Activated naive CD8-positive, alpha-beta T cell treated with anti-CD3 and anti-CD28 coated beads, Interleukin-2, amount 50 U/mL, for 24 hours (primary cell): Measurements from ENCODE around the gene F7.

Source experiments
- ATAC-seq: fragments of 150-1000 bp; cut with Tn5 transposase; one replicate; pipeline ENCODE4 v1.10.0; 2021
- DNase-seq: peaks from one replicate; pipeline ENCODE4 v3.0.0; 2021
- H3K27ac Mint-ChIP-seq: one replicate; pipeline ENCODE4 v1.8.0; 2021; ENCODE audit warnings: mild to moderate bottlenecking, mixed read lengths
- H3K27me3 Mint-ChIP-seq: one replicate; pipeline ENCODE4 v1.8.0; 2021; ENCODE audit warnings: mixed read lengths
- H3K36me3 Mint-ChIP-seq: one replicate; pipeline ENCODE4 v1.8.0; 2021; ENCODE audit warnings: low read depth, mixed read lengths
- H3K4me1 Mint-ChIP-seq: one replicate; pipeline ENCODE4 v1.8.0; 2021; ENCODE audit warnings: mixed read lengths
- H3K4me3 Mint-ChIP-seq: one replicate; pipeline ENCODE4 v1.8.0; 2021; ENCODE audit warnings: mild to moderate bottlenecking, moderate library complexity, mixed read lengths
- H3K9me3 Mint-ChIP-seq: one replicate; pipeline ENCODE4 v1.8.0; 2021; ENCODE audit warnings: mixed read lengths

Gene F7

GRCh38 chr13:113065406-113066141 is 40.0 kb upstream of the F7 start:
- Mint-ChIP-seq H3K4me1 (no peaks in the 10 kb centered on the region), H3K36me3 (peaks cover 3% of the 10 kb centered on the region), H3K4me3 (no peak overlapping the region), H3K27me3 (no peaks in the 10 kb centered on the region), H3K27ac (no peak overlapping the region), H3K9me3 (no peaks in the 10 kb centered on the region)
- ATAC-seq (no peak), DNase-seq (no peak)

DNA sequence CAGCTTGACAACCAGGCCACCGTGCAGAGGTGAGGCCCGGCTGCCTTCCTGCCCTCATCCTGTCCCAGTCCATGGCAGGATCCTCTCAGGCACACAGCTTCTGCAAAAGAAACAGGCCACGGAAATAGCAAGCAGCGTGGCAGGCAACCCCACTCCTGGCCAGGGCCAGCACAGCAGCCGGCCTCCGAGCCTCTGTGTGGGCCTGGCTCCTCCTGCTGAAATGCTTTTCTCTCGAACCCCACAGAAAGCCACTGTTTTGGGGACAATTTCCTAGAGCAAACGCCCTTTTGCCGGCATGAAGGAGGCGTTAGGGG is 39.5 kb upstream of the F7 start:
- H3K36me3 Mint-ChIP-seq = peaks cover 8% of the 10 kb centered on the region
- H3K9me3 Mint-ChIP-seq = no peaks in the 10 kb centered on the region
- no peak overlapping the region for H3K27ac Mint-ChIP-seq
- DNase-seq (no peak), ATAC-seq (no peak)
- H3K4me3 Mint-ChIP-seq = no peak overlapping the region
- no peaks in the 10 kb centered on the region for H3K27me3 Mint-ChIP-seq
- no peaks in the 10 kb centered on the region for H3K4me1 Mint-ChIP-seq

GRCh38 chr13:113066746-113067145 is 38.8 kb upstream of the F7 start:
- H3K27ac Mint-ChIP-seq = no peak overlapping the region
- no peaks in the 10 kb centered on the region for H3K27me3 Mint-ChIP-seq
- no peak overlapping the region for H3K4me3 Mint-ChIP-seq
- peaks cover 15% of the 10 kb centered on the region for H3K36me3 Mint-ChIP-seq
- no peaks in the 10 kb centered on the region for H3K4me1 Mint-ChIP-seq
- H3K9me3 Mint-ChIP-seq = no peaks in the 10 kb centered on the region
- no peak for DNase-seq
- no peak for ATAC-seq

DNA sequence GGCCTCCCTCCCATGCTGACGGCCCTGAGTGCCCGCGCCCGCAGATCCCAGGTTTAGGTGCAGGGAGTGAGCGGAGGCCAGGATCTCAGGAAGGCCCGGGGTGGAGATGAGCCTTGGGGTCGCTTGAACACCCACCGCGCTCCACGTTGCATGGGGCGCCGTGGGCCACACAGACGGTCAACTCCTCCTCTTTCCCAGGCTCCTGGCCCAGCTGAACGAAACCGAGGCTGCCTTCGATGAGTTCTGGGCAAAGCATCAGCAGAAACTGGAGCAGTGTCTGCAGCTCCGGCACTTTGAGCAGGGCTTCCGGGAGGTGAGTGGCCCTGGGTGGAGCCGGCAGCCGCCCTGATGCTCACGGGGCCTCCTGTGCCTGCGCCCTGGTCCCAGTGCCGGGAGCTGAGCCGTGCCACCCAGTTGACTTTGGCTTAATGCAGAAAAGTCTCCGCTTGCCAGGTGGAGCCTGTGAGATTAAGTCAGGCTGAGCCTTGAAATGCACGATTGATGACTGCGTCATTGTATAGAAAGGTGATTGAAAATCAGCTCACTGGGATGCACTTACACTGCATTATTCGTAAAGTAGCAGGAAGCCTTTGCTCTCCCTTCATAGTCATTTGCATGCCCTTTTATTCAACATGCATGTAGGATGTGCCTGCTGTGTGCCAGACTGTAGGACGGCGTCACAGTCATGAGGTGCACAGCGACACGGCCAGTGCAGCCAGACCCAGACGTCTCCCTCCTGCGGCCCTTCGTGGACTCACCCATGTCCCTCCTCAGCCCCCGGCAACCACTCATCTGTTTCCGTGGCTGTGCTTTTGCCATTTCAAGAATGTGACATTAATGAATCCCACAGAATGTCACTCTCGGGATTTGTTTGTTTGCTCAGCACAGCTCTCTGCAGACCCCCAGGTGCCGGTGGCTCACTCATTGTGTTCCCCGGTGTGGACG is 35.5 kb upstream of the F7 start:
- H3K4me1 Mint-ChIP-seq = no peaks in the 10 kb centered on the region
- no peak overlapping the region for H3K4me3 Mint-ChIP-seq
- no peak for ATAC-seq
- H3K36me3 Mint-ChIP-seq = peaks cover 20% of the 10 kb centered on the region
- H3K27me3 Mint-ChIP-seq = no peaks in the 10 kb centered on the region
- H3K9me3 Mint-ChIP-seq = no peaks in the 10 kb centered on the region
- no peak for DNase-seq
- no peak overlapping the region for H3K27ac Mint-ChIP-seq

GRCh38 chr13:113070855-113071254 is 34.7 kb upstream of the F7 start:
- DNase-seq = no peak
- Mint-ChIP-seq H3K27me3 (no peaks in the 10 kb centered on the region), H3K36me3 (peaks cover 20% of the 10 kb centered on the region), H3K4me3 (no peak overlapping the region), H3K9me3 (no peaks in the 10 kb centered on the region), H3K27ac (no peak overlapping the region), H3K4me1 (no peaks in the 10 kb centered on the region)
- ATAC-seq = no peak

DNA sequence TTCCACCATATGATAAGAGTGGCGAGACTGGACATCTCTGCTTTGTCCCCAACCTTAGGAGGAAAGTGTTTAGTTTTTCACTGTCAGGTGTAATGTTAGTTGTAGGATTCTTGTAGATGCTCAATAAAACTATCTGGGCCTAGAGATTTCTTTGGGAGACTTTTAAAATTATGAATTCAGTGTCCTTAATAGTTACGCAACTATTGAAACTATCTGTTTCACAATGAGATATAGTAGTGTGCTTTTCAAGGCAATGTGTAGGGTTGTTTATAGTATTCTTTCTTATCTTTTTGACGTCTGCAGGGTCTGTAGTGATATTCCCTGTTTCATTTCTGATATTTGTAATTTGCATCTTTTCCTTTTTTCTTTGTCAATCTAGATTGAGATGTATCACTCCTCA is 33.2 kb upstream of the F7 start:
- Mint-ChIP-seq H3K27ac (no peak overlapping the region), H3K4me3 (no peak overlapping the region), H3K27me3 (no peaks in the 10 kb centered on the region), H3K9me3 (no peaks in the 10 kb centered on the region), H3K36me3 (peaks cover 20% of the 10 kb centered on the region), H3K4me1 (no peaks in the 10 kb centered on the region)
- no peak for ATAC-seq
- no peak for DNase-seq

DNA sequence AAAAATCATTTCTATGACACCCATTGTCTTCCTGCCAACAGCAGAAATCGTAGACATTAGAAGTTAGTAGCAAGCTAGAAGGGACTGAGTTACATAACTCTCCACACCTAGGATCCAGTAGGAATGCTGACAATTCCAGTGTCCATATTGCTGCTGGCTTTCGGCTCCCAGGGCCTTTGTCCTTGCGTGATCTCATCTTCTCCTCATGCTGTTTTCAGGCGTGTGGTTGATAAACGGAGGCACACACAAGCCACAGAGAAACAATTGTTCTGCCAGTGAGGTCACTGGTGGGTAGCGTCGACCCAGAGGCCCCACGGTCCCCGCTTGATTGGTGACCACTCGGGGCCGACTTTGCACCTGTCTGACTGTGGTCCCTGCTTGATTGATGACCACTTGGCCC is 31.6 kb upstream of the F7 start:
- no peak for ATAC-seq
- Mint-ChIP-seq H3K27me3 (no peaks in the 10 kb centered on the region), H3K4me3 (no peak overlapping the region), H3K27ac (no peak overlapping the region), H3K36me3 (peaks cover 20% of the 10 kb centered on the region), H3K9me3 (no peaks in the 10 kb centered on the region), H3K4me1 (no peaks in the 10 kb centered on the region)
- DNase-seq = no peak

DNA sequence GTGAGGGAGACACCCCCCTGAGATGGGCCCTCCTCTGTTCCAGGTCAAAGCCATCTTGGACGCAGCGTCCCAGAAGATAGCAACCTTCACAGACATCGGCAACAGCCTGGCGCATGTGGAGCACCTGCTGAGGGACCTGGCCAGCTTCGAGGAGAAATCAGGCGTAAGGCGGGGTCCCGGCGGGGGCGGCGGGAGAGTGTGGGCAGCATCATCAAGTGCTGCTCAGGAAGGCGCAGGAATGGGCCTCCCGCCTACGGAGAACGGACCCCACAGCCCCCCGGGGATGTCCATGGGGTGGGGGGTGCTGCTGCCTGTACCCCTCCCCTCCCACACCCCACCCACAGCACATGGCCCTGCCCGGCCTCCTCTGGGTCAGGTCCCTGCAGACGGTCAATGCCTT is 31.2 kb upstream of the F7 start:
- Mint-ChIP-seq H3K27me3 (no peaks in the 10 kb centered on the region), H3K36me3 (peaks cover 20% of the 10 kb centered on the region), H3K4me3 (no peak overlapping the region), H3K27ac (no peak overlapping the region), H3K9me3 (no peaks in the 10 kb centered on the region), H3K4me1 (no peaks in the 10 kb centered on the region)
- DNase-seq = no peak
- no peak for ATAC-seq

DNA sequence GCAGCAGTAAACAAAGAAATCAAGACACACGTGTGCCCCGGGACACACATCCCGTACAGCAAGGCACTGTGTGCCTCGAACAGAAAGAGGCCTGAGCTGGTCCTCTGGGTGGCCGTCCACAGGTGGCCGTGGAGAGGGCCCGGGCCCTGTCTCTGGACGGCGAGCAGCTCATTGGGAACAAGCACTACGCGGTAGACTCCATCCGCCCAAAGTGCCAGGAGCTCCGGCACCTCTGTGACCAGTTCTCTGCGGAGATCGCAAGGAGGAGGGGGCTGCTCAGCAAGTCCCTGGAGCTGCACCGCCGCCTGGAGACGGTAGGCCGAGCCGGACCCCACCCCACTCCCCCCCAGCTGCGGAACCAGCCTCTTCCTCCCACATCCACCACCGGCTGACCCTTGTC is 30.7 kb upstream of the F7 start:
- H3K4me1 Mint-ChIP-seq = no peaks in the 10 kb centered on the region
- H3K27ac Mint-ChIP-seq = no peak overlapping the region
- peaks cover 20% of the 10 kb centered on the region for H3K36me3 Mint-ChIP-seq
- ATAC-seq = no peak
- H3K27me3 Mint-ChIP-seq = no peaks in the 10 kb centered on the region
- no peak for DNase-seq
- H3K4me3 Mint-ChIP-seq = no peak overlapping the region
- no peaks in the 10 kb centered on the region for H3K9me3 Mint-ChIP-seq

GRCh38 chr13:113075711-113076110 is 29.9 kb upstream of the F7 start:
- H3K36me3 Mint-ChIP-seq = peaks cover 16% of the 10 kb centered on the region
- H3K9me3 Mint-ChIP-seq = no peaks in the 10 kb centered on the region
- ATAC-seq (no peak), DNase-seq (no peak)
- H3K27ac Mint-ChIP-seq = no peak overlapping the region
- no peaks in the 10 kb centered on the region for H3K4me1 Mint-ChIP-seq
- no peak overlapping the region for H3K4me3 Mint-ChIP-seq
- no peaks in the 10 kb centered on the region for H3K27me3 Mint-ChIP-seq

GRCh38 chr13:113076681-113077401 is 28.8 kb upstream of the F7 start:
- DNase-seq = no peak
- no peaks in the 10 kb centered on the region for H3K4me1 Mint-ChIP-seq
- no peaks in the 10 kb centered on the region for H3K9me3 Mint-ChIP-seq
- H3K36me3 Mint-ChIP-seq = peaks cover 4% of the 10 kb centered on the region
- H3K27me3 Mint-ChIP-seq = no peaks in the 10 kb centered on the region
- H3K27ac Mint-ChIP-seq = no peak overlapping the region
- no peak for ATAC-seq
- no peak overlapping the region for H3K4me3 Mint-ChIP-seq

GRCh38 chr13:113077566-113077952 is 28.0 kb upstream of the F7 start:
- Mint-ChIP-seq H3K27ac (no peak overlapping the region), H3K27me3 (no peaks in the 10 kb centered on the region), H3K4me3 (no peak overlapping the region), H3K4me1 (no peaks in the 10 kb centered on the region), H3K9me3 (no peaks in the 10 kb centered on the region), H3K36me3 (peaks cover 1% of the 10 kb centered on the region)
- DNase-seq (no peak), ATAC-seq (no peak)

GRCh38 chr13:113077953-113078901 is 27.4 kb upstream of the F7 start:
- no peak overlapping the region for H3K4me3 Mint-ChIP-seq
- H3K9me3 Mint-ChIP-seq = no peaks in the 10 kb centered on the region
- H3K27me3 Mint-ChIP-seq = no peaks in the 10 kb centered on the region
- no peak overlapping the region for H3K27ac Mint-ChIP-seq
- no peaks in the 10 kb centered on the region for H3K36me3 Mint-ChIP-seq
- ATAC-seq = no peak
- DNase-seq = no peak
- no peaks in the 10 kb centered on the region for H3K4me1 Mint-ChIP-seq
